ENCODE measurements around the gene VSTM2B.

DNA sequence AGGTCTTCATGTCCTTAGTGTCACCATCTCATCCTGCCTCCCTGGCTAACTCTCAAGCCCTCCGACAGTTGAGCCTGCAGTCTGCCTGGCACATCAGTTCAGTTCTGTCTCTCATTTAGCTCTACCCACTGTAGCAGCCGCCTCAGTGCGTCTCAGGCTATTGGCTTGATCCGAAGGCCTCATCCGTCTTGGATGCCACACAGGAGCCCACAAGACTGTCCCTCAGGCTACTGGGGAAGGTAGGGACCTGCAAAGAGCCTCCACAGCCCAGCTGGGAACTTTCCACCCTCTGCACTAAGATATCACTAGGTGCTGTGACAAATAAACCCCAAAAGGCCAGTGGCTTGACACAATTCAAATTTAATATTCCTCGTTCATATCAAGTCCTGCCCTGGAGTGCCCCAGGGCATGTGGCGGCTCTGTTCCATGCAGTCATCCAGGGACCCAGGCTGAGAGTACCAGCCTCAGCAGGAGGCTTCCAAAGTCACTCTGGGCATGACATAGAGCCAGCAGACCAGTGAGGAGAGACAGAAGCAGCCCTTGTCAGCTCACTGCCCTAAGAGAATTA, 5.7 kb downstream of the VSTM2B start:
- no peak for TF ChIP-seq EZH2 (IDR thresholded peaks at IDR 0.05; ENCODE audit: low read length)
- TF ChIP-seq, protein P1, sequence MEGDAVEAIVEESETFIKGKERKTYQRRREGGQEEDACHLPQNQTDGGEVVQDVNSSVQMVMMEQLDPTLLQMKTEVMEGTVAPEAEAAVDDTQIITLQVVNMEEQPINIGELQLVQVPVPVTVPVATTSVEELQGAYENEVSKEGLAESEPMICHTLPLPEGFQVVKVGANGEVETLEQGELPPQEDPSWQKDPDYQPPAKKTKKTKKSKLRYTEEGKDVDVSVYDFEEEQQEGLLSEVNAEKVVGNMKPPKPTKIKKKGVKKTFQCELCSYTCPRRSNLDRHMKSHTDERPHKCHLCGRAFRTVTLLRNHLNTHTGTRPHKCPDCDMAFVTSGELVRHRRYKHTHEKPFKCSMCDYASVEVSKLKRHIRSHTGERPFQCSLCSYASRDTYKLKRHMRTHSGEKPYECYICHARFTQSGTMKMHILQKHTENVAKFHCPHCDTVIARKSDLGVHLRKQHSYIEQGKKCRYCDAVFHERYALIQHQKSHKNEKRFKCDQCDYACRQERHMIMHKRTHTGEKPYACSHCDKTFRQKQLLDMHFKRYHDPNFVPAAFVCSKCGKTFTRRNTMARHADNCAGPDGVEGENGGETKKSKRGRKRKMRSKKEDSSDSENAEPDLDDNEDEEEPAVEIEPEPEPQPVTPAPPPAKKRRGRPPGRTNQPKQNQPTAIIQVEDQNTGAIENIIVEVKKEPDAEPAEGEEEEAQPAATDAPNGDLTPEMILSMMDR (optimal IDR thresholded peaks at IDR 0.05 in 1 of 3, IDR thresholded peaks at IDR 0.05 in 1 of 3, conservative IDR thresholded peaks at IDR 0.05 in 1 of 3; ENCODE audit: extremely low read depth in 1 of 3, insufficient read depth in 2 of 3, low read length in 3 of 3) = no peak
